Bronchial epithelial cell (primary cell): ENCODE results near the gene ARHGAP29. TPM values are rescaled to one million over a fixed set of nuclear protein-coding genes. Genes with fewer than 3 reads are reported as not detected.
A peak's percentile ranks its signal among the peaks of the same experiment; 100 is the strongest.
"Not testable (repeated sequence)": the region's sequence is repeated elsewhere in the genome, so short reads cannot be mapped to it uniquely, and the experiment has no call there.

Experiments used
- DNase-seq: peaks from one replicate; pipeline ENCODE4 v3.0.0-alpha.2; 2010; ENCODE audit warnings: low read depth
- FAIRE-seq: peaks from 2 replicates; lab custom pipeline; 2011; peaks lifted over from hg19 to GRCh38; lab: Jason Lieb, UNC
- H3K27me3 ChIP-seq: 2 replicates; pipeline ENCODE4 v1.5.1; 2011; ENCODE audit warnings: low read length; ENCODE audit not compliant: control insufficient read depth, insufficient read depth
- H3K36me3 ChIP-seq: 2 replicates; pipeline ENCODE4 v1.5.1; 2011; ENCODE audit warnings: low read length; ENCODE audit not compliant: control insufficient read depth, insufficient read depth
- H3K4me3 ChIP-seq: 2 replicates; pipeline ENCODE4 v1.5.1; 2011; ENCODE audit warnings: mild to moderate bottlenecking, low read depth, low read length, control low read depth
- CTCF ChIP-seq: IDR thresholded peaks from 2 replicates; pipeline ENCODE4 v1.5.1; 2011; ENCODE audit warnings: mild to moderate bottlenecking, moderate library complexity, low read length, control low read depth, inconsistent platforms; ENCODE audit not compliant: insufficient read depth, severe bottlenecking
- total RNA-seq: library from RNA; depleted of rRNA; stranded (reverse); fragments of >200 nt; gene quantifications from 2 replicates; pipeline ENCODE4 v1.2.1, GENCODE V29; 2014

The ARHGAP29 gene
- total RNA-seq, 1 donor from 2014 or later = 7.9 TPM

GRCh38 chr1:94183197-94183815 is 54.1 kb downstream of the ARHGAP29 start:
- no peak for TF ChIP-seq CTCF
- Histone ChIP-seq H3K36me3 (peaks cover 5% of the 10 kb centered on the region), H3K4me3 (no peak overlapping the region), H3K27me3 (no peaks in the 10 kb centered on the region)
- no peak for FAIRE-seq
- DNase-seq = no peak

GRCh38 chr1:94182191-94182590 is 55.2 kb downstream of the ARHGAP29 start:
- no peak overlapping the region for H3K4me3 ChIP-seq
- FAIRE-seq = no peak
- DNase-seq = no peak
- TF ChIP-seq CTCF = no peak
- H3K36me3 ChIP-seq = peaks cover 7% of the 10 kb centered on the region
- no peaks in the 10 kb centered on the region for H3K27me3 ChIP-seq

GRCh38 chr1:94180650-94181049 is 56.7 kb downstream of the ARHGAP29 start:
- peaks cover 6% of the 10 kb centered on the region for H3K36me3 ChIP-seq
- DNase-seq (peak; percentile 3), FAIRE-seq (no peak)
- no peak overlapping the region for H3K4me3 ChIP-seq
- no peaks in the 10 kb centered on the region for H3K27me3 ChIP-seq
- no peak for TF ChIP-seq CTCF

- no peak for TF ChIP-seq CTCF
- DNase-seq (no peak), FAIRE-seq (peak; percentile 60)
- H3K36me3 ChIP-seq = peaks cover 7% of the 10 kb centered on the region
- no peak overlapping the region for H3K4me3 ChIP-seq
- no peaks in the 10 kb centered on the region for H3K27me3 ChIP-seq
Observed at GRCh38 chr1:94178901-94179300, 58.5 kb downstream of the ARHGAP29 start.

GRCh38 chr1:94169126-94169525 is 68.3 kb downstream of the ARHGAP29 start:
- peaks cover 1% of the 10 kb centered on the region for H3K36me3 ChIP-seq
- no peak for DNase-seq
- no peaks in the 10 kb centered on the region for H3K27me3 ChIP-seq
- no peak for TF ChIP-seq CTCF
- no peak for FAIRE-seq
- no peak overlapping the region for H3K4me3 ChIP-seq

- Histone ChIP-seq H3K4me3 (no peak overlapping the region), H3K36me3 (no peaks in the 10 kb centered on the region), H3K27me3 (no peaks in the 10 kb centered on the region)
- no peak for DNase-seq
- TF ChIP-seq CTCF = no peak
- FAIRE-seq = no peak
Observed at GRCh38 chr1:94165843-94166242, 71.5 kb downstream of the ARHGAP29 start.

- not testable (repeated sequence) for FAIRE-seq, H3K4me3 ChIP-seq, H3K36me3 ChIP-seq, H3K27me3 ChIP-seq, DNase-seq
Observed at GRCh38 chr1:94164885-94165284, 72.5 kb downstream of the ARHGAP29 start.

GRCh38 chr1:94164121-94164520 is 73.3 kb downstream of the ARHGAP29 start:
- H3K27me3 ChIP-seq, FAIRE-seq, DNase-seq, H3K4me3 ChIP-seq, H3K36me3 ChIP-seq: not testable (repeated sequence)
